Measurements from ENCODE around the gene THAP7.

- TF ChIP-seq CTCF (IDR thresholded peaks at IDR 0.05; ENCODE audit: insufficient read depth, low read depth, low read length): no peak
- no peak for TF ChIP-seq EZH2 (IDR thresholded peaks at IDR 0.05; ENCODE audit: insufficient read depth, low read length)
Observed at GRCh38 chr22:20978419-20978818, 23.5 kb downstream of the THAP7 start.
